Measurements from ENCODE around the gene EIF4G3.
"Not testable (repeated sequence)": the region's sequence is repeated elsewhere in the genome, so short reads cannot be mapped to it uniquely, and the experiment has no call there.

EIF4G3 gene, protein sequence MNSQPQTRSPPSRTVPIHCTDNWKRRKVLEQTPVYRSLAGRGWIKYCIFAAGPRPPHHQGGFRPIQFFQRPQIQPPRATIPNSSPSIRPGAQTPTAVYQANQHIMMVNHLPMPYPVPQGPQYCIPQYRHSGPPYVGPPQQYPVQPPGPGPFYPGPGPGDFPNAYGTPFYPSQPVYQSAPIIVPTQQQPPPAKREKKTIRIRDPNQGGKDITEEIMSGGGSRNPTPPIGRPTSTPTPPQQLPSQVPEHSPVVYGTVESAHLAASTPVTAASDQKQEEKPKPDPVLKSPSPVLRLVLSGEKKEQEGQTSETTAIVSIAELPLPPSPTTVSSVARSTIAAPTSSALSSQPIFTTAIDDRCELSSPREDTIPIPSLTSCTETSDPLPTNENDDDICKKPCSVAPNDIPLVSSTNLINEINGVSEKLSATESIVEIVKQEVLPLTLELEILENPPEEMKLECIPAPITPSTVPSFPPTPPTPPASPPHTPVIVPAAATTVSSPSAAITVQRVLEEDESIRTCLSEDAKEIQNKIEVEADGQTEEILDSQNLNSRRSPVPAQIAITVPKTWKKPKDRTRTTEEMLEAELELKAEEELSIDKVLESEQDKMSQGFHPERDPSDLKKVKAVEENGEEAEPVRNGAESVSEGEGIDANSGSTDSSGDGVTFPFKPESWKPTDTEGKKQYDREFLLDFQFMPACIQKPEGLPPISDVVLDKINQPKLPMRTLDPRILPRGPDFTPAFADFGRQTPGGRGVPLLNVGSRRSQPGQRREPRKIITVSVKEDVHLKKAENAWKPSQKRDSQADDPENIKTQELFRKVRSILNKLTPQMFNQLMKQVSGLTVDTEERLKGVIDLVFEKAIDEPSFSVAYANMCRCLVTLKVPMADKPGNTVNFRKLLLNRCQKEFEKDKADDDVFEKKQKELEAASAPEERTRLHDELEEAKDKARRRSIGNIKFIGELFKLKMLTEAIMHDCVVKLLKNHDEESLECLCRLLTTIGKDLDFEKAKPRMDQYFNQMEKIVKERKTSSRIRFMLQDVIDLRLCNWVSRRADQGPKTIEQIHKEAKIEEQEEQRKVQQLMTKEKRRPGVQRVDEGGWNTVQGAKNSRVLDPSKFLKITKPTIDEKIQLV (N-terminal part only)
- total RNA-seq = 56.4 to 172 (median 106) reads per million in 18 experiments

DNA sequence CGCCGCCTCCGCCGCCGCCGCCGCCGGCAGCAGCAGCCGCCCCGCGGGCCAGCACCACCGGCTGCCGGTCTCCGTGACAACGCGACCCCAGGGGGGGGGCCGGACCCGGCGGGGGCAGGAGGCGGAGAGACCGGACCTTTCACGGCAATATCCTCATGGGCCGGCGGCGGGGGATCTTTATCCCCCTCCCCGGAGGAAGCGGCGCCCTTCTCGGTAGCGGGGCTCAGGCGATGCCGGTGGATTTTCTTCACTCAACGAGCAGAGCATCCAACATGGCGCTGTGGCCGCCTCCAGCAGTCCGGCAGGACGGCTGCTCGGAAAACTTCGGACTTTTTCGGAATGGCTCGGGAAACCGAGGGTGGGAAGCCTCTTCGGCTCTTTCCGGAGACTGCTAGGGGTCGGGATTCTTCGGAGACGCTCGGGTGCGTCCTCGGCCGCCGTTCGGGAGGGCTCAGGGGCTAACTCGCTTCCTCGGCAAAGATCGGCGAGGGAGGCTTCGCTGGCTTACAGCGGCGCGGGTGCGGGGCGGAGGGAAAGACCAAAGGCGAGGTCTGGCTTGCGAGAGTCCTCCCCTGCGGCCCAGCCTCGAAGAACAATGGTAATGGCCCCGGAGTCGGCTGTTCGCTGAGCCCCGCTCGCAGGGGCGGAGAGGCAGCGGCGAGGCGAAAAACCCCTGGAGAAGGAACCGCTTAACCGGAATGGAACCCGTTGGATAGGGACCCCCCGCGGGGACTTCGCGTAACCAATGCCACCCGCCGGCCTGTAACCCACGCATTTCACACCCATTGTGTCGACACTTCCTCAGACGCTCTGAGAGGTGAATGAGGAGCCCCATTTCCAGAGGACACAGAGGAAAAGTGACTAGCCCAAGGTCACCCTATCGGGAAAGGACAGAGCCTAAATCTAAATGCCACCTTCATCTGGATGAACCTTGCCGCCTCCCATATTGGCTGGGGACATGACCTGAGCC lies at the start of gene EIF4G3:
EIF4G3 (minus strand) TSS at position 312 of the 970 bp plus-strand sequence. CDS start 174,155 bp downstream, outside the sequence.
- peak; percentile 99 for DNase-seq

DNA sequence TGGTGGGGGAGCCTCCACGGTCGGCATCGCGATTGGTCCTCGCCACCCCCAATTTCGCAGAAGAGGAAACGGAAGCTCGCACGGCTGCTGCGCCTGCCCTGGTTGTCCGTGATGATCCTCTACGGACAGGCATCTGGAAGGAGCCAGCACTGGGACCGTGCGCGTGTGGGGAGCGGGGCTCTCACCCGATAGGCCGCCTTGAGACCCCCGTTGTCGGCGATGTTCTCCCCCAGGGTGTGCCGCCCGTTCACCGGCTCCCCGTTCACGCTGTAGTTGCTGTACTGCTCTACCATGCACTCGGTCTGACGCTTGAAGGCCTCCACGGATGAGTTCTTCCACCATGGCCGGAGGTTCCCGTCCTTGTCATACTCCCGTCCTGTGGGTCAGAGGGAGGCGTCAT lies 48.4 kb upstream of the EIF4G3 start:
- DNase-seq = no peak

DNA sequence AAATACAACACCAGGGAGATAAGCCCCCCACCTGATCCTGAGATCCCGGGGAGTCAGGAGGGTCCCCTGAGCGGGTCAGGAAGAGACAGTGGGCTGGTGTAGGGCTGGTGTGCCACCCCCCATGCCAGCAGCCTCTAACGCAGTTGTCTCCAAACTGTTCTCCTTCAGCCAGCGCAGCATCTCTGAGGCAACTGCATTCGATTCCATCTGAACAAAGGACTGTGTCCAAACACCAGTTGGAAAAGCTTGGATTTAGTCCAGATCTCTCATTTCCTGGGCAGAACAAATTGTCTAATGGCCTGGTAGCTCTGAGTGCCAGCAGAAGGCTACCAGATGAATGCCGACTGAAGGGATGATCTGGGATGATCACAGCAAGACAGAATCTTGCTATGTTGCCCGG lies 44.1 kb upstream of the EIF4G3 start:
- DNase-seq = no peak

DNA sequence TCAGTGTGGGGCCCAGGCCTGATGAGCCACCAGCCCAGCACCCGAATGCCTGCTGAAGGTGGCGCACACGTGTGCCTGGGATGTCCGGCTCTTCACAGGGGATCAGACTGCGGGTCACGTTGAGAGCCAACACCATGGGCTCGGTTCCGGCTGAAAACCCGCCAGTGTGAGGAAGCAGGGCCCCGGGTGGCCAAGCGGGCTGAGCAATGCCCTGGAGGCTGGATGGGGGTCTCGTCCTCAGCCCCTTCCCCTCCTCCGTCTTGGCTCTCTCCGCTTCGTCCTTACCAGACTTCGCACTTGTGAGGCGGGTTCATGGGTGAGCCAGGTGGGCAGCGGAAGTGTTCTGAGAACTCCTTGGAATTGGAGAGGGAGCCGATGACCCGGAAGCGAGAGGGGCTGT lies 43.0 kb upstream of the EIF4G3 start:
- DNase-seq = no peak

DNA sequence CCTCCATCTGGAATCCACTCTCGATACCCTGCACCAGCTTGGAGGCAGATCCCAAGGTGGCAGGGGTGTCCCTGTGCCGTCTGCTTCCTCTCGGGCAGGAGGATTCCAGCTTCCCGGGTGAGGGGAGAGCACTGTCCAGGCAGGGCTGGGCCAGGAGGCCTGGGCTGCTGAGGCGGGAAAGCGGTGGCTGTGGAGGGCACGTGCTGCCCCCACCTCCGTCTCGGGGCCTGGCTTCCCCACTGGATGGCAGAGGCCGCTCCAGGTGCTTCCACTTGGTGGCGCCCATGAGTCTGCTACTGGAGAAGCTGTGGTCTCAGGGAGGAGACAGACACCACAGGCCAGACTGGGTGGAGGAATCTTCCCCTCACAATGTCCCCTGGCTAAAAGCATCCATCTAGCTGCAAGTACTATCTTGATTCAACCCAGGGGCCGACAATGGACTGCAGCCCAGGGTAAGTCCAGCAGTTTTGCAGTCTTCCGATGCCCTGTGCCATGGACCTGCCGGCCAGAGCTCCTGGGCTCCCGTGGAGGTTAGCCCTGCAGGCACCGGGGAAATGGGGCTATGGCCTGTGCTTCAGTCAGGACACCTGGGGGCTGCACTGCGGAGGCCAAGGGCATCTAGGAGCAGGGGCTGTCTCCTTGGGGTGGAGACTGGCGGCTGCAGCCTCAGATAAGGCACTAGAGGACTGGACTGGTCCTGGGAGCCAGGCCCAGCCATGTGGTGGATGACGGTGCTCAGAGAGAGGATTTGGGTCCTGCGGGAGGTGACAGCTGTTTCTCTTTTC lies 41.3 kb upstream of the EIF4G3 start:
- DNase-seq = peak; percentile 19 to 35

DNA sequence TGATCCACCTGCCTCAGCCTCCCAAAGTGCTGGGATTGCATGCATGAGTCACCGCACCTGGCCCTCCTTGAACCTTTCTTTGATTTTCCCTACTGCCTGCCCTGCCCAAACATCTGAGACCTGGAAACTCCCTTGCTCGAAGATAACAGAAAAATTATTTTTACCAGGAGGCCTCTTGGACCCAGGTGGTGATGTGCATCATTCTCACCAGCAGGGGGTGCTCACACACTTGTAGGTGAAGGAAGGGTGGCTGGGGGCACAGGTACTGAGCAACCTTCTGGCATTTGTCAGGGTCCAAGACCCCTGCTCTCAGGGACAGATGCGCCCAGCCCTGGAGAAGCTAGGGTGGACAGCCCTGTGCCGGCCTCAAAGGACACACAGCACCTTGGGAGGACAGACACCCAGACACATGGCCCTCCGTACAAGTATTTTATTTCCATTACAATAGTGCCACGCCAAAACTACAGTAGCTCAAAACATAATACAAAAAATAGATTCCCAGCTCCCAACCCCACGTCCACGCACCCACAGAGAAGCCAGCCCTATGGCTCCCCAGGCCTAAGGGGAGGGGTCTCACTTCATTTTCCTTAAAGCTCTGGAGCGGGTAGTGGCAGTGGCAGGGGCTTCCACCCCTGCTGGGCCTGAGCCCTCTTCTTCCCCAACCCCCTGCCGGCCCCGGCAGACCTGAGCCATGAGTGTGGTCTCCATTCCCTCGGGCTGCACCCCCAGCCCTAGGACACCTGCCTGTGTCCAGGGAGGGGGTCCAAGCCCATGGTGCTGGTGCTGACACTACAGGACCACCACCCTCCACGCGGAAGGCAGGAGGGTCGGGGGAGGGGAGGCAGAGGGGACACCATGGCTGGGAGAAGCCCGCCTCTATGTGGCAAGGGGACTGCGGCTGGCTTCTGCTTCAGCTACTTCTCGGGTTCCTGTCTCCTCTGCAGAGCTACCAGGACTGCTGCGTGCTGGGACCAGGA lies 40.4 kb upstream of the EIF4G3 start:
- peak; percentile 44 to 61 for DNase-seq

DNA sequence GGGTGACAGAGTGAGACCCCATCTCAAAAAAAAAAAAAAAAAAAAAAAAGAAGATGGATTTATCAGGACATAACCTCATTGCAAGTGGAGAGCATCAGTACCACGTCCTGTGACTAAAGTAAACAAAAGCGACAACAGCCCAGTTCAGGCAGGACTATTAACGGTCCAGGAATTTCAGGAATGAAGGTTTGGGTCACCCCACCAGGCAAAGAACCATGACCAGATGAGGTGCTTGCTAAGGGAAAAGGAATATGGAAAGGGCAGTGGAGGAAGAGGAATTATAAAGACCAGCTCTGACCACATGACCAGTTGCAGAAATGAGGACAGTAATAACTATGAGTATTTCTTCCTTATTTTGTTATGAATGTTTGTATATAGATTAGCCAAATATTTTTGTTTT lies 35.4 kb upstream of the EIF4G3 start:
- DNase-seq = peak; percentile 3 to 18

DNA sequence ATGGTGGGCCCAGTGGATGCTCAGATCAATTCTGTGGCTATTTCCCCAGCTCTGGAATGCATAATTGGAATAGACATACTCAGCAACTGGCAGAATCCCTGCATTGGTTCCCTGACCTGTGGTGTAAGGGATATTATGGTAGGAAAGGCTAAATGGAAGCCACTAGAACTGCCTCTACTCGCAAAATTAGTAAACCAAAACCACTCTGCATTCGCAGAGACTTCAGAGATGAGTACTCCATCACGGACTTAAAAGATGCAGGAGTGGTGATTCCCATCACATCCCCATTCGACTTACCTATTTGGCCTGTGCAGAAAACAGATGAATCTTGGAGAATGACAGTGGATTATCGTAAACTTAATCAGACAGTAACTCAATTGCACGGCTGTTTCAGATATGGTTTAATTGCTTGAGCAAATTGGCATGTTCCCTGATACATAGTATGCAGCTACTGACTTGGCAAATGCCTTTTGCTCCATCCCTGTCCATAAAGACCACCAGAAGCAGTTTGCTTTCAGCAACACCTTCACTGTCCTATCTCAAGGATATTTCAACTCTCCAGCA lies 31.5 kb upstream of the EIF4G3 start:
- not testable (repeated sequence) for DNase-seq

DNA sequence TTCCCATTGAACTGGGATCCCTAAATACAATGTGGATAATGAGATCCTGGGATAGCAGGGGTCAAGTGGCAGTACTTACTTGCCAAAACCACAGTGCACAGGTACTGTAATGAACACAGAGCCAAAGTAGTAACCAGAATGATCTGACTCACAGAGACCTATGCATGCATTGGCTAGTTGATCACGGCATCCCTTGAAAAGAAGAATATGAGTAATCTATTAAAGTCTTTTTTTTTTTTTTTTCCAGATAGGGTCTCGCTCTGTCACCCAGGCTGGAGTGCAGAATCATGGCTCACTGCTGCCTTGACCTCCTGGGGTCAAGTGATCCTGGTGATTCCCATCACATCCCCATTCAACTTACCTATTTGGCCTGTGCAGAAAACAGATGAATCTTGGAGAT lies 29.4 kb upstream of the EIF4G3 start:
- DNase-seq = no peak

DNA sequence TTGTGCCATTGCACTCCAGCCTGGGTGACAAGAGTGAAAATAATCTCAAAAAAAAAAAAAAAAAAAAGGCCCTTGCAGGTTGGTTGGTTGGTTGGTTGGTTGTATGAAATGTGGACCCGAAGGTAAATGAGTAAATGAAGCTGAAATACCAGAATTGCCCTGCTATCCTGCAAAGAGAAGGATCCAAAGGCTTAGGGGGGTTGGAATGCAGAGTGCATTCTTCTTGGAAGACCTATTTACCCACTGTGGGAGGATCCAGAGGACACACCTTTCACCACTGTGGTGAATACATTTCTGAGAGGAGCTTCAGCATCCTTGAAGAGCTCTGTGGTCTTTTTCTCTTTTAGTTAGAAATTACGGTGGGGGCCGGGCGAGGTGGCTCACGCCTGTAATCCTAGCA lies 28.7 kb upstream of the EIF4G3 start:
- DNase-seq = no peak

DNA sequence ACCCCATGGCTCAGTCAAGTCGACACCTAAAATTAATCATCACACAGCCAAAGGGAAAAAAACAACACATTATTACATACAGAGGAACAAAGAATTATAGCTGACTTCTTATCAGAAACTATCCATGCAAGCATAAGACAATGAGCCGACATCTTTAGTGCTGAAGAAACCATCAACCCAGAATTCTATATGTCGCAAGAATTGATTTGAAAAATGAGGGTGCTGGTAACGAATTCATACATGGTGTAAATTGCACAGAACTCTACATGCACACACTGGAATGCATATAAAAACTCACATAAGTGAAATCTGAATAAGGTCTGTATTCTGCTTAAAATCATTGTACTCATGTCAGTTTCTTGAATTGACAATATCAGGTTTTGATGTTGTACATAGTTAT lies 25.0 kb upstream of the EIF4G3 start:
- DNase-seq = no peak

DNA sequence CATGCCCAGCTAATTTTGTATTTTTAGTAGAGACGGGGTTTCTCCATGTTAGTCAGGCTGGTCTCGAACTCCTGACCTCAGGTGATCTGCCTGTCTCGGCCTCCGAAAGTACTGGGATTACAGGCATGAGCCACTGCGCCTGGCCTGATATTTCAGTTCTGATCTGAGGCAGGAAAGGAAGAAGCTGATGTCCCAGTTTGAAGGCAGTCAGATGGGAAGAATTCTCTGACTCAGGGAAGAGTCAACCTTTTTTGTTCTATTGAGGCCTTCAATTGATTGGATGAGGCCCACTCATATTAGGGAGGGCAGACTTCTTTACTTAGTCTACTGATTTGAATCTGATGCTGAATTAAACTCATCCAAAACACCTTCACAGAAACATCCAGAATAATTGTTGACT lies 24.5 kb upstream of the EIF4G3 start:
- DNase-seq = not testable (repeated sequence)

DNA sequence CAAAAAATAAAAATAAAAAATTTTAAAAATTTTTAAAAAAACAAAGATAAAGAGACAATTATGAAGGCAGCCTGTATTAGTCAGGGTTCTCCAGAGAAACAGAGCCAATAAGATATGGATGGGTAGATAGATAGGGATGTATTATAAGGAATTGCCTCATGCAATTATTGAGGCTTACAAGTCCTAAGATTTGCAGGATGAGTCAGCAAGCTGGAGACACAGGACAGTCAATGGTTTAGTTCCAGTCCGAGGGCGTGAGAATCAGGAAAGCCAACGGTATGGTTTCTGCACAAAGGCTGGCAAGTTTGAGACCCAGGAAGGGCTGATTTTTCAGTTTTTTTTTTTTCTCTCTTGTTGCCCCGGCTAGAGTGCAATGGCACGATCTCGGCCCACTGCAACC lies 24.1 kb upstream of the EIF4G3 start:
- peak; percentile 10 to 22 for DNase-seq

DNA sequence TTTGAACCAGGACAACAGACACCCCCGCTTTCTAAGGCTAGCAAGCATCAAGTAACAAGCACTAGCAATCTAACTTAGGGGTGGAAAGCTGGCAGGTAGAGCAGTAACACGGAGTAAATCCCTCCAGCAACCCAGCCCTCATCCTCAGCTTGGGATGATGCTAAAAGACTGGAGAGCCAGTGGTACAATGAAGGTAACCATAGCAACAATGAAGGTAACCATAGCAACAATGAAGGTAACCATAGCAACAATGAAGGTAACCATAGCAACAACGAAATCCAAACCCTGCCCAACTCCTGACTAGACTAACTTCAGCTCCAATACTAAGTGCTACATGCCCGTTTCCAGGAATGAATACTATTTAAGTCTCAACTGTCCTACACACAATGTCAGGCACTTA lies 22.2 kb upstream of the EIF4G3 start:
- DNase-seq = no peak

DNA sequence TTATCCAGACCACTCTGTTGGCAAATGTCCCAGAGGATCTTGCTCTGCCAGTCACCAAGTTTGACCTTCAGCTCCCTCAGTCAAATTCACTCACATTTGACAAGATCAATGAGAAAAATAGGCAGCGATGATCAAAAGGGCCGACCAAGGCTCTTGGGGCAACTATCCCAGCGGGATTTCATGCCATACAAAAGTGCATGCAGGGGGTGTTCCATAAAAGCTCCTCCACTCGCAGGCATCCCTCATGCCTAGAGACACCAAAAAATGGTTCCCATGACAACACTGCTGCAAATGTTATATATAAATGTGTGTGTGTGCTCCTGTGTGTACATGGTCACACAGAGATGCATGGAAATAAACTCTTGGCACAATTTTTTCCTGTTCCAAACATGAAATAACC lies 16.2 kb upstream of the EIF4G3 start:
- no peak for DNase-seq

DNA sequence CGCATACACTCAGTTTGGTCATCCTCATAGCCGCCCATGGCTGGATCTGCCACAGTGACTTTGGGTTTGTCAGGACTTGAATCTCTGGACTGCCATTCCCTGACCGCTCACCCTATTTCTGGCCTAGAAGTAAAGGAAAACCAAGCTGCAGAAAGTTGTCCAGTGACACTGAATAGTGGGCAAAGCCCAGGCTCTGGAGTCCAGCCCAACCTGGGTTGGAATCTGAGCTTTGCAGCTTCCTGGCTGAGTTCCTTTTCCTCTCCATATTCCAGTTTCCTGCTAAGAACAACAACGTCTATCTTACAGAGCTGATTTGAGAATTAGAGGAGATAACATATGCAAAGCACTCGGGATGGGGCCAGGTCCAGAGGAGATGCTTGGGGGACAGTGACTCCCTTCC lies 15.6 kb upstream of the EIF4G3 start:
- DNase-seq = no peak

DNA sequence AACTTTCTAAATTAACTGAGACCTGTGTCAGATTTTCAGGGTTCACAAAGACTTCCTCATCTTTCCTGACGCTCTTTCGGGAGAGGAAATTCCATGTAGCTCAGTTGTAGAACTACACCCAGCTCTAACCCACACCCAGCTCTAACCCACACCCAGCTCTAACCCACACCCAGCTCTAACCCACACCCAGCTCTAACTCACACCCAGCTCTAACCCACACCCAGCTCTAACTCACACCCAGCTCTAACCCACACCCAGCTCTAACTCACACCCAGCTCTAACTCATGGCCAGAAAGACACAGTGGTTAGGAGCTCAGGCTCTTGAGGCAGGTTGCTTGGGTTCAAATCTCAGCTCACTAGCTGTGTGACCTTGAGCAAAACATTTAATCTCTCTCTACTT lies 14.1 kb upstream of the EIF4G3 start:
- not testable (repeated sequence) for DNase-seq

DNA sequence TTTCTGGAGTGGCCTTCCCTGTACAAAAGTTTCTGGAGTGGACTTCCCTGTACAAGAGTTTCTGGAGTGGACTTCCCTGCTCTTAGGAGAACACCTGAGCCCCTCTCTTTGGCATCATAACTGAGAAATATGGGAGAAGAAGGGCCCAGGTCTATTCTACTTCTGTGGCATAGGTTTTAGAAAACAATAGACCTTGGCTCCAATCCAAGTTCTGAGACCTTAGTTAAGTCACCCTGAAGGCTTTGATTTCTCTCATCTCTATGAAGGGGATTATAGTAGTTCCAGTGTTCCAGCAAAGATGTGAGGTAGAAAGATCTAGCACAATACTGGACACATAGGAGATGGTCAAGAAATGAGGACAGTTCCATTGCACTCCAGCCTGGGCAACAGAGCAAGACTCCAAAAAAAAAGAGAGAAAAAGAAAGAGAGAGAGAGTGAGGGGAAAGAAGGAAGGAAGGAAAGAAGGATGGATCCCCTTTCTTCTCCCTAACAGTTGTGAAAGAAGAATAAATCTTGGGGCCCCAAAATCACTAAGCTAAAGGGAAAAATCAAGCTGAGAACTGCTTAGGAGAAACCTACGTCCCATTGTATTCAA lies 13.3 kb upstream of the EIF4G3 start:
- no peak for DNase-seq

DNA sequence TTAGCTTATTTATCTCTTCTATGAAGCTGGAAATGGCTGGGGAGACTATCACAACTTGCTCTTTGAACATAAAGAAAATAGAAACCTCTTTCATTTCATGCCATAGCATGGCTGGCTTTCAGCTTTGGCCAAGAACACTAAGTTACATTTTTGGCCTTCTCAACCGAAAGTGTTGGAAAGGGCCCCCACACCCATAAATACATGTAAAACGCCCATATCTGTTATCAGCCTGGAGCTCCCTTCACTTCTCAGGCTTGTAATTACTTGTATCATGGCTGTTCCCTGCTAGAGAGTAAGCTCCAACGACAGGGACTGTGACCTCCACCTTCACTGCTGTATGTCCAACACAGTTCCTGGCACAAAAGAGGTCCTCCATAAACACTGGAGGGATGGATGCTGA lies 12.7 kb upstream of the EIF4G3 start:
- no peak for DNase-seq

All from inflammatory macrophage (primary cell).